Suprapubic skin (tissue), 4 donors: Measurements from ENCODE around the gene GRIN2D.

ENCODE experiments used
- CTCF ChIP-seq, 2 donors: fragments of 200-600 bp in 1 of 2; fragments of 450-650 bp in 1 of 2; sonication (generic) in 1 of 2; IDR thresholded peaks; one replicate each; pipeline ENCODE4 v1.5.1; 2016 to 2019; ENCODE audit warnings: antibody characterized with exemption in 2 of 2, mild to moderate bottlenecking in 1 of 2, moderate library complexity in 1 of 2
- EP300 ChIP-seq: sonication (generic); formaldehyde crosslinking; IDR thresholded peaks from one replicate; pipeline ENCODE4 v1.6.1; 2017; ENCODE audit warnings: antibody characterized with exemption
- POLR2A ChIP-seq, 2 donors: fragments of 450-650 bp; IDR thresholded peaks; one replicate each; pipeline ENCODE4 v1.6.1; 2017; ENCODE audit warnings: antibody characterized with exemption in 2 of 2, mild to moderate bottlenecking in 2 of 2, moderate library complexity in 2 of 2
- POLR2AphosphoS5 ChIP-seq, 3 donors: sonication (generic); formaldehyde crosslinking; IDR thresholded peaks; one replicate each; pipeline ENCODE4 v1.6.1; 2017; ENCODE audit warnings: antibody characterized with exemption in 3 of 3

DNA sequence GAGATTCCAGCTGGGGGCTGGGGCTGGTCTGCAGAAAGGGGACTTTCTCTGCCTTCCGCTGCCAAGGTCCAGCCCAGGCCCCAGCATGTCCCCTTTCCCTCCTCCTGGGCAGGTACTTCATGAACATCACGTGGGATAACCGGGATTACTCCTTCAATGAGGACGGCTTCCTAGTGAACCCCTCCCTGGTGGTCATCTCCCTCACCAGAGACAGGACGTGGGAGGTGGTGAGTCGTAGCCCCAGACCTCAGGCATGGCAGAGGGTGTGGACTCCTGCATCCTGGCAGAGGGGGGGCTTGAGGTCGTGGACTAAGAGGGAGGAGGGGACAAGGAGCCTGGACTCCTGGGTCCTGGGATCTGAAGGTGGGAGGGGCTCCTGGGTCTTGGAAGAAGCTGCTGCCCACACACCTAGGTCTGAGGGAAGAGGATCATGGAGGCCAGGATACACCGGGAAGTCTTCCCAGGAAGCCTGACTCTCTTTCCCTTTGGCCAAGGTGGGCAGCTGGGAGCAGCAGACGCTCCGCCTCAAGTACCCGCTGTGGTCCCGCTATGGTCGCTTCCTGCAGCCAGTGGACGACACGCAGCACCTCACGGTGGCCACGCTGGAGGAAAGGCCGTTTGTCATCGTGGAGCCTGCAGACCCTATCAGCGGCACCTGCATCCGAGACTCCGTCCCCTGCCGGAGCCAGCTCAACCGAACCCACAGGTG, 20.6 kb downstream of the GRIN2D start:
- no peak for TF ChIP-seq CTCF (IDR thresholded peaks at IDR 0.05)
- TF ChIP-seq EP300: no peak
- no peak for TF ChIP-seq POLR2AphosphoS5 (IDR thresholded peaks at IDR 0.05)
- no peak for TF ChIP-seq POLR2A (IDR thresholded peaks at IDR 0.05)
